ENCODE data around the gene ZSCAN12.
"Not testable (repeated sequence)": the region's sequence is repeated elsewhere in the genome, so short reads cannot be mapped to it uniquely, and the experiment has no call there.

ZSCAN12 gene

GRCh38 chr6:28410767-28411166, 11.2 kb upstream of the ZSCAN12 start:
- DNase-seq (ENCODE audit: low read depth): no peak
- H3K4me3 ChIP-seq (ENCODE audit: low read depth, low read length): no peak overlapping the region
- TF ChIP-seq CTCF (IDR thresholded peaks at IDR 0.05; ENCODE audit: control insufficient read depth, extremely low read depth, insufficient read depth): no peak

GRCh38 chr6:28408076-28408802, 8.7 kb upstream of the ZSCAN12 start:
- DNase-seq (ENCODE audit: low read depth): no peak
- no peak for TF ChIP-seq CTCF (IDR thresholded peaks at IDR 0.05; ENCODE audit: control insufficient read depth, extremely low read depth, insufficient read depth)
- no peak overlapping the region for H3K4me3 ChIP-seq (ENCODE audit: low read depth, low read length)

- TF ChIP-seq CTCF (IDR thresholded peaks at IDR 0.05; ENCODE audit: control insufficient read depth, extremely low read depth, insufficient read depth): no peak
- no peak for DNase-seq (ENCODE audit: low read depth)
These were observed 7.9 kb upstream of the ZSCAN12 start for GRCh38 chr6:28407401-28407800.

GRCh38 chr6:28403923-28404322, 4.4 kb upstream of the ZSCAN12 start:
- DNase-seq (ENCODE audit: low read depth); H3K4me3 ChIP-seq (ENCODE audit: low read depth, low read length): not testable (repeated sequence)

More at GRCh38 chr6:28407401-28407800, 7.9 kb upstream of the ZSCAN12 start:
- no peak overlapping the region for H3K4me3 ChIP-seq (ENCODE audit: low read depth, low read length)

- peak; percentile 81 for DNase-seq (ENCODE audit: low read depth)
- TF ChIP-seq CTCF (IDR thresholded peaks at IDR 0.05; ENCODE audit: control insufficient read depth, extremely low read depth, insufficient read depth): no peak
- H3K4me3 ChIP-seq (ENCODE audit: low read depth, low read length): no peak overlapping the region
These were observed 2.6 kb upstream of the ZSCAN12 start for GRCh38 chr6:28402197-28402596.

GRCh38 chr6:28401172-28401571, 1.6 kb upstream of the ZSCAN12 start:
- no peak for TF ChIP-seq CTCF (IDR thresholded peaks at IDR 0.05; ENCODE audit: control insufficient read depth, extremely low read depth, insufficient read depth)
- no peak overlapping the region for H3K4me3 ChIP-seq (ENCODE audit: low read depth, low read length)
- DNase-seq (ENCODE audit: low read depth): no peak

- H3K4me3 ChIP-seq (ENCODE audit: low read depth, low read length): no peak overlapping the region
- no peak for TF ChIP-seq CTCF (IDR thresholded peaks at IDR 0.05; ENCODE audit: control insufficient read depth, extremely low read depth, insufficient read depth)
- no peak for DNase-seq (ENCODE audit: low read depth)
These were observed 540 bp upstream of the ZSCAN12 start for GRCh38 chr6:28400122-28400451.
